Activated T-helper 2 cell treated with anti-CD3 and anti-CD28 coated beads, Interferon-gamma antibody, Interleukin-2, Interleukin-4, amounts not matched to agents 10 μg/mL and 5 μg/mL and 100 μg/mL, durations not matched to agents 14 hours and 24 hours and 36 hours (primary cell): ENCODE results near the gene TAP1. TPM values are rescaled to one million over a fixed set of nuclear protein-coding genes. Genes with fewer than 3 reads are reported as not detected.

ENCODE experiments used
- DNase-seq: peaks from one replicate; pipeline ENCODE4 v3.0.0; 2021; ENCODE audit warnings: low spot score
- H3K27ac Mint-ChIP-seq: one replicate; pipeline ENCODE4 v1.8.0; 2021; ENCODE audit warnings: mixed read lengths
- H3K27me3 Mint-ChIP-seq: one replicate; pipeline ENCODE4 v1.8.0; 2021; ENCODE audit warnings: low read depth, mixed read lengths
- H3K36me3 Mint-ChIP-seq: one replicate; pipeline ENCODE4 v1.8.0; 2021; ENCODE audit warnings: low read depth, mixed read lengths
- H3K4me1 Mint-ChIP-seq: one replicate; pipeline ENCODE4 v1.8.0; 2021; ENCODE audit warnings: low read depth, mixed read lengths
- H3K4me3 Mint-ChIP-seq: one replicate; pipeline ENCODE4 v1.8.0; 2021; ENCODE audit warnings: low read depth, mild to moderate bottlenecking, moderate library complexity, mixed read lengths
- H3K9me3 Mint-ChIP-seq: one replicate; pipeline ENCODE4 v1.8.0; 2021; ENCODE audit warnings: mixed read lengths
- intact Hi-C: fragments of 100-400 bp; cut with micrococcal nuclease; formaldehyde crosslinking; loops from one replicate; pipeline ENCODE4 v1.15.1; 2023
- total RNA-seq: library from RNA; stranded (reverse); gene quantifications from 2 replicates; pipeline ENCODE4 v1.2.3, GENCODE V29; 2022

The TAP1 gene
- total RNA-seq, 1 donor from 2014 or later, result 276 TPM

GRCh38 chr6:32833664-32834063 is 19.8 kb downstream of the TAP1 start:
- DNase-seq, result no peak
- intact Hi-C loops, result loop anchor here (10.0 kb wide), 1 partner anchor 639 kb away; the partner anchor contains the start of genes GPSM3 and PBX2
- Mint-ChIP-seq H3K4me1 (peaks cover 67% of the 10 kb centered on the region), H3K4me3 (peak overlapping the region; percentile 27), H3K36me3 (peaks cover 90% of the 10 kb centered on the region), H3K27me3 (no peaks in the 10 kb centered on the region), H3K9me3 (no peaks in the 10 kb centered on the region), H3K27ac (peak overlapping the region; percentile 54)

GRCh38 chr6:32832535-32832934 is 21.0 kb downstream of the TAP1 start:
- DNase-seq, result no peak
- no peak overlapping the region for H3K4me3 Mint-ChIP-seq
- peaks cover 68% of the 10 kb centered on the region for H3K4me1 Mint-ChIP-seq
- no peak overlapping the region for H3K27ac Mint-ChIP-seq
- H3K9me3 Mint-ChIP-seq, result no peaks in the 10 kb centered on the region
- H3K36me3 Mint-ChIP-seq, result peaks cover 99% of the 10 kb centered on the region
- H3K27me3 Mint-ChIP-seq, result no peaks in the 10 kb centered on the region
- intact Hi-C loops, result loop anchor here (10.0 kb wide), 1 partner anchor 638 kb away; the partner anchor contains the start of genes GPSM3 and PBX2

- Mint-ChIP-seq H3K9me3 (no peaks in the 10 kb centered on the region), H3K27ac (no peak overlapping the region), H3K4me3 (no peak overlapping the region), H3K36me3 (peaks cover 91% of the 10 kb centered on the region), H3K4me1 (peaks cover 66% of the 10 kb centered on the region), H3K27me3 (no peaks in the 10 kb centered on the region)
- intact Hi-C loops, result loop anchor here (10.0 kb wide), 1 partner anchor 636 kb away; the partner anchor contains the start of genes GPSM3 and PBX2
- no peak for DNase-seq
Observed at GRCh38 chr6:32830936-32831335, 22.6 kb downstream of the TAP1 start.

GRCh38 chr6:32830017-32830416 is 23.5 kb downstream of the TAP1 start:
- intact Hi-C loops, result loop anchor here (10.0 kb wide), 1 partner anchor 635 kb away; the partner anchor contains the start of genes GPSM3 and PBX2
- Mint-ChIP-seq H3K4me3 (no peak overlapping the region), H3K27me3 (no peaks in the 10 kb centered on the region), H3K27ac (no peak overlapping the region), H3K9me3 (no peaks in the 10 kb centered on the region), H3K4me1 (peaks cover 59% of the 10 kb centered on the region), H3K36me3 (peaks cover 82% of the 10 kb centered on the region)
- no peak for DNase-seq

- intact Hi-C loops, result no loop called here
- H3K27me3 Mint-ChIP-seq, result no peaks in the 10 kb centered on the region
Observed at GRCh38 chr6:32829495-32829894, 24.0 kb downstream of the TAP1 start.

GRCh38 chr6:32827025-32827424 is 26.5 kb downstream of the TAP1 start:
- intact Hi-C loops, result no loop called here
- H3K9me3 Mint-ChIP-seq, result no peaks in the 10 kb centered on the region
- no peak for DNase-seq
- H3K4me3 Mint-ChIP-seq, result no peak overlapping the region
- peaks cover 58% of the 10 kb centered on the region for H3K36me3 Mint-ChIP-seq
- H3K27me3 Mint-ChIP-seq, result no peaks in the 10 kb centered on the region
- H3K4me1 Mint-ChIP-seq, result peaks cover 34% of the 10 kb centered on the region
- H3K27ac Mint-ChIP-seq, result peak overlapping the region; percentile 27

More at GRCh38 chr6:32829495-32829894, 24.0 kb downstream of the TAP1 start:
- Mint-ChIP-seq H3K9me3 (no peaks in the 10 kb centered on the region), H3K36me3 (peaks cover 77% of the 10 kb centered on the region), H3K27ac (no peak overlapping the region), H3K4me3 (no peak overlapping the region), H3K4me1 (peaks cover 54% of the 10 kb centered on the region)
- DNase-seq, result no peak

- no peak overlapping the region for H3K27ac Mint-ChIP-seq
- intact Hi-C loops, result no loop called here
- H3K9me3 Mint-ChIP-seq, result no peaks in the 10 kb centered on the region
- no peaks in the 10 kb centered on the region for H3K27me3 Mint-ChIP-seq
- H3K36me3 Mint-ChIP-seq, result peaks cover 47% of the 10 kb centered on the region
- no peak overlapping the region for H3K4me3 Mint-ChIP-seq
- peaks cover 29% of the 10 kb centered on the region for H3K4me1 Mint-ChIP-seq
- DNase-seq, result no peak
Observed at GRCh38 chr6:32825966-32826365, 27.5 kb downstream of the TAP1 start.

GRCh38 chr6:32819729-32820128 is 33.8 kb downstream of the TAP1 start:
- H3K4me1 Mint-ChIP-seq, result peaks cover 6% of the 10 kb centered on the region
- H3K4me3 Mint-ChIP-seq, result no peak overlapping the region
- peaks cover 11% of the 10 kb centered on the region for H3K36me3 Mint-ChIP-seq
- H3K27me3 Mint-ChIP-seq, result no peaks in the 10 kb centered on the region
- no peak overlapping the region for H3K27ac Mint-ChIP-seq
- no peaks in the 10 kb centered on the region for H3K9me3 Mint-ChIP-seq
- DNase-seq, result no peak
- intact Hi-C loops, result loop anchor here (10.0 kb wide), 1 partner anchor 45 kb away; no protein-coding TSS in a partner anchor

GRCh38 chr6:32818867-32819266 is 34.6 kb downstream of the TAP1 start:
- no peaks in the 10 kb centered on the region for H3K9me3 Mint-ChIP-seq
- intact Hi-C loops, result loop anchor here (10.0 kb wide), 1 partner anchor 46 kb away; no protein-coding TSS in a partner anchor
- H3K27me3 Mint-ChIP-seq, result no peaks in the 10 kb centered on the region
- no peak overlapping the region for H3K4me3 Mint-ChIP-seq
- peaks cover 6% of the 10 kb centered on the region for H3K36me3 Mint-ChIP-seq
- H3K4me1 Mint-ChIP-seq, result peaks cover 6% of the 10 kb centered on the region
- H3K27ac Mint-ChIP-seq, result no peak overlapping the region
- no peak for DNase-seq

- no peaks in the 10 kb centered on the region for H3K9me3 Mint-ChIP-seq
- H3K4me1 Mint-ChIP-seq, result peaks cover 6% of the 10 kb centered on the region
- no peak within 1 kb of the TSS for H3K4me3 Mint-ChIP-seq
- peaks cover 12% of the 10 kb centered on the region for H3K36me3 Mint-ChIP-seq
- no peaks in the 10 kb centered on the region for H3K27me3 Mint-ChIP-seq
- DNase-seq, result no peak
- H3K27ac Mint-ChIP-seq, result no peak within 1 kb of the TSS
- intact Hi-C loops, result loop anchor here (10.0 kb wide), 1 partner anchor 48 kb away; no protein-coding TSS in a partner anchor
Observed at GRCh38 chr6:32816746-32817204, 36.7 kb downstream of the TAP1 start, which contains the start of gene HLA-DOB. TSS of gene HLA-DOB (minus strand) at chr6:32817002. CDS start at chr6:32816951, 51 bp downstream.

- no peak overlapping the region for H3K4me3 Mint-ChIP-seq
- no peaks in the 10 kb centered on the region for H3K9me3 Mint-ChIP-seq
- intact Hi-C loops, result loop anchor here (10.0 kb wide), 1 partner anchor 49 kb away; no protein-coding TSS in a partner anchor
- H3K4me1 Mint-ChIP-seq, result peaks cover 6% of the 10 kb centered on the region
- no peaks in the 10 kb centered on the region for H3K27me3 Mint-ChIP-seq
- H3K27ac Mint-ChIP-seq, result no peak overlapping the region
- DNase-seq, result no peak
- peaks cover 12% of the 10 kb centered on the region for H3K36me3 Mint-ChIP-seq
Observed at GRCh38 chr6:32815996-32816395, 37.5 kb downstream of the TAP1 start.

- Mint-ChIP-seq H3K9me3 (no peaks in the 10 kb centered on the region), H3K4me3 (no peak overlapping the region), H3K36me3 (peaks cover 12% of the 10 kb centered on the region), H3K27ac (no peak overlapping the region), H3K4me1 (peaks cover 6% of the 10 kb centered on the region), H3K27me3 (no peaks in the 10 kb centered on the region)
- intact Hi-C loops, result loop anchor here (10.0 kb wide), 1 partner anchor 50 kb away; no protein-coding TSS in a partner anchor
- no peak for DNase-seq
Observed at GRCh38 chr6:32815115-32815514, 38.4 kb downstream of the TAP1 start.

GRCh38 chr6:32814145-32814544 is 39.4 kb downstream of the TAP1 start:
- Mint-ChIP-seq H3K27ac (no peak overlapping the region), H3K9me3 (no peaks in the 10 kb centered on the region), H3K4me3 (no peak overlapping the region), H3K27me3 (no peaks in the 10 kb centered on the region), H3K4me1 (peaks cover 3% of the 10 kb centered on the region), H3K36me3 (peaks cover 12% of the 10 kb centered on the region)
- no peak for DNase-seq
- intact Hi-C loops, result loop anchor here (10.0 kb wide), 1 partner anchor 51 kb away; no protein-coding TSS in a partner anchor
